HEK293T (cell line): ENCODE data around the gene HTRA1.

ENCODE experiments used
- CTCF ChIA-PET: fragments of 350-600 bp; formaldehyde crosslinking; extraction: SDS; loops from one replicate; lab custom pipeline; 2021; ENCODE audit warnings: antibody characterized with exemption, inconsistent platforms; lab: Yijun Ruan, JAX
- POLR2A ChIA-PET: fragments of 350-600 bp; formaldehyde crosslinking; extraction: SDS; loops from one replicate; lab custom pipeline; 2020; ENCODE audit warnings: antibody characterized with exemption, inconsistent platforms; lab: Yijun Ruan, JAX
- DNase-seq: peaks from one replicate; pipeline ENCODE4 v3.0.0; 2012; ENCODE audit warnings: mixed read lengths; ENCODE audit errors: extremely low spot score
- ARNT ChIP-seq: fragments of 450-650 bp; IDR thresholded peaks from 2 replicates; pipeline ENCODE4 v1.6.1; 2017; ENCODE audit warnings: mild to moderate bottlenecking
- BHLHE40 ChIP-seq: fragments of 450-650 bp; IDR thresholded peaks from 2 replicates; pipeline ENCODE4 v1.6.1; 2016; ENCODE audit warnings: mild to moderate bottlenecking, moderate library complexity, borderline replicate concordance
- CTBP1 ChIP-seq: fragments of 450-650 bp; IDR thresholded peaks from 2 replicates; pipeline ENCODE4 v1.6.1; 2016; ENCODE audit warnings: borderline replicate concordance
- ELF4 ChIP-seq: fragments of 450-650 bp; IDR thresholded peaks from 2 replicates; pipeline ENCODE4 v1.6.1; 2017; ENCODE audit warnings: antibody characterized with exemption
- FOXA1 ChIP-seq: fragments of 450-650 bp; IDR thresholded peaks from 2 replicates; pipeline ENCODE4 v1.6.1; 2016; ENCODE audit warnings: mild to moderate bottlenecking
- FOXK2 ChIP-seq: fragments of 450-650 bp; IDR thresholded peaks from 2 replicates; pipeline ENCODE4 v1.6.1; 2016; ENCODE audit warnings: mild to moderate bottlenecking
- FOXM1 ChIP-seq: fragments of 450-650 bp; IDR thresholded peaks from 2 replicates; pipeline ENCODE4 v1.6.1; 2017; ENCODE audit warnings: mild to moderate bottlenecking, borderline replicate concordance
- HDGF ChIP-seq: fragments of 450-650 bp; IDR thresholded peaks from 2 replicates; pipeline ENCODE4 v1.6.1; 2017; ENCODE audit warnings: antibody characterized with exemption, borderline replicate concordance
- L3MBTL2 ChIP-seq: fragments of 450-650 bp; conservative IDR thresholded peaks from 2 replicates; pipeline ENCODE4 v1.6.1; 2016; ENCODE audit warnings: mild to moderate bottlenecking
- LEF1 ChIP-seq: fragments of 450-650 bp; IDR thresholded peaks from 2 replicates; pipeline ENCODE4 v1.6.1; 2017; ENCODE audit warnings: mild to moderate bottlenecking, borderline replicate concordance
- NFRKB ChIP-seq: fragments of 450-650 bp; IDR thresholded peaks from 2 replicates; pipeline ENCODE4 v1.6.1; 2016; ENCODE audit warnings: mild to moderate bottlenecking, moderate library complexity
- PKNOX1 ChIP-seq: fragments of 450-650 bp; IDR thresholded peaks from 2 replicates; pipeline ENCODE4 v1.6.1; 2016
- SP1 ChIP-seq: fragments of 450-650 bp; IDR thresholded peaks from 2 replicates; pipeline ENCODE4 v1.6.1; 2017
- SUZ12 ChIP-seq: fragments of 450-650 bp; IDR thresholded peaks from 2 replicates; pipeline ENCODE4 v1.6.1; 2016; ENCODE audit warnings: mild to moderate bottlenecking
- TARDBP ChIP-seq: fragments of 450-650 bp; IDR thresholded peaks from 2 replicates; pipeline ENCODE4 v1.6.1; 2016
- ZNF384 ChIP-seq: fragments of 450-650 bp; IDR thresholded peaks from 2 replicates; pipeline ENCODE4 v1.6.1; 2016

Gene HTRA1

GRCh38 chr10:122441961-122442360 lies 19.4 kb upstream of the HTRA1 start:
- TF ChIP-seq PKNOX1 (no peak), FOXK2 (no peak), NFRKB (no peak), ELF4 (no peak), CTBP1 (no peak), FOXM1 (no peak), FOXA1 (no peak), TARDBP (no peak), BHLHE40 (no peak), ARNT (no peak), ZNF384 (no peak), SUZ12 (no peak), HDGF (no peak), LEF1 (no peak), SP1 (no peak)
- no peak for DNase-seq
- CTCF ChIA-PET = interaction anchor here (1.3 kb wide), 1 partner anchor 143 kb away, joined by 4 read pairs; no protein-coding TSS in a partner anchor
- POLR2A ChIA-PET = no interaction called here

GRCh38 chr10:122445469-122445868 lies 15.9 kb upstream of the HTRA1 start:
- ChIA-PET POLR2A (no interaction called here), CTCF (no interaction called here)
- DNase-seq = no peak
- TF ChIP-seq NFRKB (no peak), SUZ12 (no peak), PKNOX1 (no peak), LEF1 (no peak), CTBP1 (no peak), ARNT (no peak), FOXK2 (no peak), SP1 (no peak), L3MBTL2 (no peak), FOXA1 (no peak), BHLHE40 (no peak), TARDBP (no peak), HDGF (no peak), ZNF384 (no peak), ELF4 (no peak), FOXM1 (no peak)

- ChIA-PET CTCF (interaction anchor here (1.7 kb wide), 1 partner anchor 11 kb away, joined by 5 read pairs; no protein-coding TSS in a partner anchor), POLR2A (no interaction called here)
- no peak for DNase-seq
These were observed 15.4 kb upstream of the HTRA1 start for GRCh38 chr10:122445904-122446303.

GRCh38 chr10:122446668-122447423 lies 14.5 kb upstream of the HTRA1 start:
- ChIA-PET CTCF (interaction anchor here (0.6 to 1.7 kb wide), 2 partner anchors 12 to 118 kb away, joined by 3 to 5 read pairs; no protein-coding TSS in a partner anchor), POLR2A (no interaction called here)
- peak; percentile 77 for DNase-seq
- TF ChIP-seq ARNT = no peak
- no peak for TF ChIP-seq NFRKB
- TF ChIP-seq FOXK2 = no peak
- TF ChIP-seq SUZ12 = no peak
- peak; percentile 92 for TF ChIP-seq PKNOX1

More at GRCh38 chr10:122445904-122446303, 15.4 kb upstream of the HTRA1 start:
- TF ChIP-seq FOXA1 = no peak
- no peak for TF ChIP-seq ARNT
- TF ChIP-seq ELF4 = no peak
- TF ChIP-seq NFRKB = no peak
- TF ChIP-seq SP1 = no peak
- TF ChIP-seq L3MBTL2 = no peak
- no peak for TF ChIP-seq FOXK2
- TF ChIP-seq FOXM1 = no peak
- TF ChIP-seq LEF1 = no peak
- no peak for TF ChIP-seq BHLHE40
- TF ChIP-seq PKNOX1 = no peak
- TF ChIP-seq TARDBP = no peak
- no peak for TF ChIP-seq ZNF384
- no peak for TF ChIP-seq HDGF
- no peak for TF ChIP-seq SUZ12
- TF ChIP-seq CTBP1 = no peak

- DNase-seq = no peak
- CTCF ChIA-PET = no interaction called here
- POLR2A ChIA-PET = no interaction called here
- no peak for TF ChIP-seq BHLHE40
These were observed 12.8 kb upstream of the HTRA1 start for GRCh38 chr10:122448600-122448999.

- TF ChIP-seq CTBP1 (no peak), TARDBP (no peak), PKNOX1 (no peak), BHLHE40 (no peak)
- DNase-seq = no peak
- ChIA-PET CTCF (no interaction called here), POLR2A (no interaction called here)
These were observed 12.2 kb upstream of the HTRA1 start for GRCh38 chr10:122449153-122449552.
